ENCODE data around the gene SLC51B. TPM values are rescaled to one million over a fixed set of nuclear protein-coding genes. Genes with fewer than 3 reads are reported as not detected.
"Not testable (repeated sequence)": the region's sequence is repeated elsewhere in the genome, so short reads cannot be mapped to it uniquely, and the experiment has no call there.

The SLC51B gene
- not detected for polyA plus RNA-seq

GRCh38 chr15:65044724-65045481, at the start of gene SLC51B:
Gene SLC51B (plus strand): TSS chr15:65045387. CDS start chr15:65050005, 4,618 bp downstream.
- H3K9me3 Mint-ChIP-seq = no peaks in the 10 kb centered on the region
- no peak for DNase-seq
- no peak within 1 kb of the TSS for H3K4me3 Mint-ChIP-seq
- H3K27ac Mint-ChIP-seq = no peak within 1 kb of the TSS
- H3K4me1 Mint-ChIP-seq = peaks cover 10 to 12% of the 10 kb centered on the region in 2 donors
- H3K27me3 Mint-ChIP-seq (ENCODE audit: low read depth in 3 of 3) = peaks cover 2 to 6% (median 2%) of the 10 kb centered on the region in 3 donors
- no peaks in the 10 kb centered on the region for H3K36me3 Mint-ChIP-seq

GRCh38 chr15:64997066-64997465, 48.1 kb upstream of the SLC51B start:
- H3K4me3 Mint-ChIP-seq = no peak overlapping the region

GRCh38 chr15:64997745-64998375, 47.3 kb upstream of the SLC51B start:
- Mint-ChIP-seq H3K27ac (no peak overlapping the region), H3K9me3 (no peaks in the 10 kb centered on the region), H3K27me3 (ENCODE audit: low read depth in 3 of 3) (no peaks in the 10 kb centered on the region), H3K4me3 (no peak overlapping the region), H3K36me3 (peaks cover 1 to 8% (median 4%) of the 10 kb centered on the region in 3 donors), H3K4me1 (no peaks in the 10 kb centered on the region)
- DNase-seq = no peak

More at GRCh38 chr15:64997066-64997465, 48.1 kb upstream of the SLC51B start:
- H3K9me3 Mint-ChIP-seq = no peaks in the 10 kb centered on the region
- H3K27me3 Mint-ChIP-seq (ENCODE audit: low read depth in 3 of 3) = no peaks in the 10 kb centered on the region
- H3K36me3 Mint-ChIP-seq = peaks cover 0 to 8% (median 0%) of the 10 kb centered on the region in 3 donors
- H3K4me1 Mint-ChIP-seq = no peaks in the 10 kb centered on the region
- no peak overlapping the region for H3K27ac Mint-ChIP-seq
- DNase-seq = no peak

- H3K27ac Mint-ChIP-seq = no peak overlapping the region
- H3K4me1 Mint-ChIP-seq = no peaks in the 10 kb centered on the region
- peaks cover 4 to 15% (median 11%) of the 10 kb centered on the region in 3 donors for H3K36me3 Mint-ChIP-seq
- H3K4me3 Mint-ChIP-seq = no peak overlapping the region
- no peaks in the 10 kb centered on the region for H3K9me3 Mint-ChIP-seq
- DNase-seq = no peak
- peaks cover 0 to 2% (median 0%) of the 10 kb centered on the region in 3 donors for H3K27me3 Mint-ChIP-seq (ENCODE audit: low read depth in 3 of 3)
Observed at GRCh38 chr15:65004993-65005392, 40.2 kb upstream of the SLC51B start.

GRCh38 chr15:65006876-65007275, 38.3 kb upstream of the SLC51B start:
- no peak for DNase-seq
- H3K36me3 Mint-ChIP-seq = peaks cover 4 to 17% (median 11%) of the 10 kb centered on the region in 3 donors
- H3K4me3 Mint-ChIP-seq = no peak overlapping the region
- no peaks in the 10 kb centered on the region for H3K4me1 Mint-ChIP-seq
- peaks cover 0 to 2% (median 0%) of the 10 kb centered on the region in 3 donors for H3K27me3 Mint-ChIP-seq (ENCODE audit: low read depth in 3 of 3)
- H3K27ac Mint-ChIP-seq = no peak overlapping the region
- no peaks in the 10 kb centered on the region for H3K9me3 Mint-ChIP-seq

GRCh38 chr15:65008983-65009382, 36.2 kb upstream of the SLC51B start:
- H3K4me3 Mint-ChIP-seq = no peak overlapping the region
- H3K27me3 Mint-ChIP-seq (ENCODE audit: low read depth in 3 of 3) = peaks cover 0 to 3% (median under 1%) of the 10 kb centered on the region in 3 donors
- peaks cover 12 to 25% (median 23%) of the 10 kb centered on the region in 3 donors for H3K36me3 Mint-ChIP-seq
- DNase-seq = no peak
- H3K9me3 Mint-ChIP-seq = peaks cover 0 to 5% (median 3%) of the 10 kb centered on the region in 6 donors
- H3K4me1 Mint-ChIP-seq = no peaks in the 10 kb centered on the region
- H3K27ac Mint-ChIP-seq = no peak overlapping the region

- not testable (repeated sequence) for H3K27ac Mint-ChIP-seq; H3K4me1 Mint-ChIP-seq; H3K4me3 Mint-ChIP-seq; H3K9me3 Mint-ChIP-seq; DNase-seq; H3K27me3 Mint-ChIP-seq (ENCODE audit: low read depth in 3 of 3)
- peaks cover 23 to 40% (median 35%) of the 10 kb centered on the region in 3 donors for H3K36me3 Mint-ChIP-seq
Observed at GRCh38 chr15:65011198-65011597, 34.0 kb upstream of the SLC51B start.

GRCh38 chr15:65020419-65020818, 24.8 kb upstream of the SLC51B start:
- no peak overlapping the region for H3K27ac Mint-ChIP-seq

GRCh38 chr15:65021488-65021887, 23.7 kb upstream of the SLC51B start:
- DNase-seq = no peak
- Mint-ChIP-seq H3K27ac (no peak overlapping the region), H3K4me3 (no peak overlapping the region), H3K4me1 (peaks cover 0 to 1% of the 10 kb centered on the region in 2 donors), H3K36me3 (peaks cover 22 to 44% (median 29%) of the 10 kb centered on the region in 3 donors), H3K9me3 (no peaks in the 10 kb centered on the region), H3K27me3 (ENCODE audit: low read depth in 3 of 3) (no peaks in the 10 kb centered on the region)

More at GRCh38 chr15:65020419-65020818, 24.8 kb upstream of the SLC51B start:
- peaks cover 0 to 1% of the 10 kb centered on the region in 2 donors for H3K4me1 Mint-ChIP-seq
- H3K4me3 Mint-ChIP-seq = no peak overlapping the region
- DNase-seq = no peak
- peaks cover 0 to 2% (median 0%) of the 10 kb centered on the region in 3 donors for H3K27me3 Mint-ChIP-seq (ENCODE audit: low read depth in 3 of 3)
- H3K36me3 Mint-ChIP-seq = peaks cover 22 to 49% (median 27%) of the 10 kb centered on the region in 3 donors
- H3K9me3 Mint-ChIP-seq = no peaks in the 10 kb centered on the region

GRCh38 chr15:65026756-65027155, 18.4 kb upstream of the SLC51B start:
- H3K36me3 Mint-ChIP-seq = peaks cover 13 to 21% (median 15%) of the 10 kb centered on the region in 3 donors
- H3K27me3 Mint-ChIP-seq (ENCODE audit: low read depth in 3 of 3) = peaks cover 0 to 7% (median 0%) of the 10 kb centered on the region in 3 donors
- H3K4me3 Mint-ChIP-seq = peak overlapping the region in 3 of 5 donors; percentile 14 to 30 (median 23)
- H3K4me1 Mint-ChIP-seq = peaks cover 14 to 15% of the 10 kb centered on the region in 2 donors
- H3K27ac Mint-ChIP-seq = no peak overlapping the region
- no peak for DNase-seq
- H3K9me3 Mint-ChIP-seq = no peaks in the 10 kb centered on the region

- H3K27me3 Mint-ChIP-seq (ENCODE audit: low read depth in 3 of 3) = peaks cover 2 to 7% (median 4%) of the 10 kb centered on the region in 3 donors
- H3K9me3 Mint-ChIP-seq = no peaks in the 10 kb centered on the region
- peaks cover 13 to 21% (median 15%) of the 10 kb centered on the region in 3 donors for H3K36me3 Mint-ChIP-seq
- peak overlapping the region; percentile 84 to 99 (median 91) for H3K4me3 Mint-ChIP-seq
- H3K4me1 Mint-ChIP-seq = peaks cover 14 to 15% of the 10 kb centered on the region in 2 donors
- DNase-seq = no peak
- no peak overlapping the region for H3K27ac Mint-ChIP-seq
Observed at GRCh38 chr15:65027593-65027992, 17.6 kb upstream of the SLC51B start.

- Mint-ChIP-seq H3K36me3 (peaks cover 11 to 16% (median 13%) of the 10 kb centered on the region in 3 donors), H3K4me3 (peak overlapping the region; percentile 84 to 99 (median 91)), H3K9me3 (no peaks in the 10 kb centered on the region), H3K27me3 (ENCODE audit: low read depth in 3 of 3) (peaks cover 2 to 7% (median 4%) of the 10 kb centered on the region in 3 donors), H3K4me1 (peaks cover 15 to 19% of the 10 kb centered on the region in 2 donors), H3K27ac (peak overlapping the region; percentile 52 to 92 (median 75))
- DNase-seq = no peak
Observed at GRCh38 chr15:65028338-65028737, 16.8 kb upstream of the SLC51B start.

GRCh38 chr15:65028921-65029735, 16.1 kb upstream of the SLC51B start, which contains the start of gene MTFMT:
Gene MTFMT (minus strand): TSS chr15:65029639. CDS start chr15:65029613, 26 bp downstream.
- DNase-seq = peak; percentile 84 to 89 (median 84)
- peaks cover 10 to 13% (median 11%) of the 10 kb centered on the region in 3 donors for H3K36me3 Mint-ChIP-seq

More at GRCh38 chr15:65028921-65029735, 16.1 kb upstream of the SLC51B start, which contains the start of gene MTFMT:
- H3K27me3 Mint-ChIP-seq (ENCODE audit: low read depth in 3 of 3) = peaks cover 2 to 7% (median 4%) of the 10 kb centered on the region in 3 donors
- H3K9me3 Mint-ChIP-seq = no peaks in the 10 kb centered on the region
- H3K4me1 Mint-ChIP-seq = peaks cover 15 to 26% of the 10 kb centered on the region in 2 donors
- peak within 1 kb of the TSS; percentile 84 to 99 (median 91) for H3K4me3 Mint-ChIP-seq
- H3K27ac Mint-ChIP-seq = peak within 1 kb of the TSS; percentile 52 to 92 (median 75)

All from immature natural killer cell (primary cell).